OCI-LY7 (cell line): ENCODE measurements around the gene KLHL3. TPM values are rescaled to one million over a fixed set of nuclear protein-coding genes. Genes with fewer than 3 reads are reported as not detected.

Experiments
- BruUV-seq: library from RNA; stranded (reverse); fragments of 400-500 nt; replicated peaks from 2 replicates; lab custom pipeline; 2021; lab: Mats Ljungman, UMichigan
- CTCF ChIA-PET: fragments of 300-600 bp; sonication (Branson Sonifier 250); formaldehyde crosslinking; loops from one replicate; lab custom pipeline; 2022; ENCODE audit warnings: antibody characterized with exemption; ENCODE audit not compliant: unreplicated experiment; lab: Charles Lee
- POLR2A ChIA-PET: fragments of 300-600 bp; sonication (Branson Sonifier 250); formaldehyde crosslinking; loops from one replicate; lab custom pipeline; 2022; ENCODE audit warnings: antibody characterized with exemption; lab: Charles Lee
- DNase-seq: peaks from one replicate; pipeline ENCODE4 v3.0.0-alpha.2; 2015; ENCODE audit warnings: low spot score
- H2AFZ ChIP-seq: fragments of 200-600 bp; sonication (generic), shearing (Covaris generic); 2 replicates; pipeline ENCODE4 v1.6.1; 2014; ENCODE audit warnings: mild to moderate bottlenecking, antibody characterized with exemption, low read length, moderate library complexity
- H3K27ac ChIP-seq: fragments of 200-600 bp; sonication (generic); 2 replicates; pipeline ENCODE4 v1.5.1; 2014; ENCODE audit warnings: mixed run types, low read depth, mild to moderate bottlenecking, moderate library complexity, low read length, inconsistent platforms; ENCODE audit not compliant: poor library complexity, severe bottlenecking
- H3K36me3 ChIP-seq: fragments of 200-600 bp; sonication (generic); 2 replicates; pipeline ENCODE4 v1.6.1; 2014; ENCODE audit warnings: mild to moderate bottlenecking, antibody characterized with exemption, low read length, moderate library complexity, mixed read lengths; ENCODE audit not compliant: insufficient read depth
- H3K4me1 ChIP-seq: fragments of 200-600 bp; sonication (generic); 2 replicates; pipeline ENCODE4 v1.5.1; 2014; ENCODE audit warnings: mild to moderate bottlenecking, low read length; ENCODE audit not compliant: insufficient read depth, poor library complexity, severe bottlenecking
- H3K4me2 ChIP-seq: fragments of 200-600 bp; sonication (generic); 2 replicates; pipeline ENCODE4 v1.6.1; 2014; ENCODE audit warnings: mild to moderate bottlenecking, low read length
- H3K4me3 ChIP-seq: fragments of 200-600 bp; sonication (generic); 2 replicates; pipeline ENCODE4 v1.5.1; 2014; ENCODE audit warnings: mild to moderate bottlenecking, low read depth, low read length; ENCODE audit not compliant: poor library complexity, severe bottlenecking
- H3K79me2 ChIP-seq: fragments of 200-600 bp; sonication (generic); 2 replicates; pipeline ENCODE4 v1.6.1; 2016; ENCODE audit warnings: low read depth, mild to moderate bottlenecking, low read length, moderate library complexity, mixed read lengths; ENCODE audit not compliant: insufficient read depth
- H3K9me2 ChIP-seq: fragments of 200-600 bp; sonication (generic); 2 replicates; pipeline ENCODE4 v1.6.1; 2016; ENCODE audit warnings: mild to moderate bottlenecking, low read length, mixed read lengths; ENCODE audit not compliant: insufficient read depth
- H3K9me3 ChIP-seq: fragments of 200-600 bp; sonication (generic); 2 replicates; pipeline ENCODE4 v1.6.1; 2014; ENCODE audit warnings: mild to moderate bottlenecking, mixed run types, low read length, mixed read lengths
- H4K20me1 ChIP-seq: fragments of 200-600 bp; sonication (generic); 2 replicates; pipeline ENCODE4 v1.6.1; 2014; ENCODE audit warnings: mild to moderate bottlenecking, antibody characterized with exemption, low read length, moderate library complexity, mixed read lengths; ENCODE audit not compliant: insufficient read depth
- CTCF ChIP-seq: fragments of 200-600 bp; sonication (generic); conservative IDR thresholded peaks from 2 replicates; pipeline ENCODE4 v1.5.1; 2014; ENCODE audit warnings: mild to moderate bottlenecking, antibody characterized with exemption, low read length, moderate library complexity, mixed read lengths
- EZH2phosphoT487 ChIP-seq: fragments of 200-600 bp; sonication (generic); IDR thresholded peaks from 2 replicates; pipeline ENCODE4 v1.6.1; 2018; ENCODE audit warnings: low read depth, borderline replicate concordance, mild to moderate bottlenecking, mixed run types, antibody characterized with exemption, low read length, moderate library complexity, mixed read lengths
- intact Hi-C: fragments of 100-400 bp; cut with micrococcal nuclease; formaldehyde crosslinking; loops from one replicate; pipeline ENCODE4 v1.10.0; 2022; ENCODE audit not compliant: unreplicated experiment
- total RNA-seq, 2 experiments: library from RNA; depleted of rRNA in 1 of 2; stranded (reverse); fragments of >200 nt in 1 of 2; shearing (Covaris generic) in 1 of 2; gene quantifications; 2 replicates each; pipeline ENCODE4 v1.2.3, GENCODE V29; 2014 to 2022

KLHL3 gene
- total RNA-seq, 2 experiments from 2014 or later: 0.28 to 6.2 TPM

GRCh38 chr5:137636830-137637714, 98.8 kb downstream of the KLHL3 start:
- no peaks in the 10 kb centered on the region for H3K36me3 ChIP-seq
- H4K20me1 ChIP-seq: no peaks in the 10 kb centered on the region
- H3K4me2 ChIP-seq: no peak overlapping the region
- no peak overlapping the region for H2AFZ ChIP-seq
- H3K9me2 ChIP-seq: no peaks in the 10 kb centered on the region
- no peaks in the 10 kb centered on the region for H3K79me2 ChIP-seq
- TF ChIP-seq EZH2phosphoT487: no peak
- no peak for TF ChIP-seq CTCF
- POLR2A ChIA-PET: no interaction called here
- H3K4me3 ChIP-seq: no peak overlapping the region
- DNase-seq: no peak
- CTCF ChIA-PET: no interaction called here
- no TSS peak for BruUV-seq
- H3K27ac ChIP-seq: no peak overlapping the region
- intact Hi-C loops: no loop called here
- H3K9me3 ChIP-seq: no peaks in the 10 kb centered on the region
- no peaks in the 10 kb centered on the region for H3K4me1 ChIP-seq

GRCh38 chr5:137636099-137636498, 99.8 kb downstream of the KLHL3 start:
- H4K20me1 ChIP-seq: no peaks in the 10 kb centered on the region
- no peaks in the 10 kb centered on the region for H3K79me2 ChIP-seq
- H3K4me1 ChIP-seq: no peaks in the 10 kb centered on the region
- TF ChIP-seq CTCF (no peak), EZH2phosphoT487 (no peak)
- H3K27ac ChIP-seq: no peak overlapping the region
- no peak for DNase-seq
- no peak overlapping the region for H3K4me3 ChIP-seq
- no TSS peak for BruUV-seq
- no peaks in the 10 kb centered on the region for H3K36me3 ChIP-seq
- no peaks in the 10 kb centered on the region for H3K9me3 ChIP-seq
- H2AFZ ChIP-seq: no peak overlapping the region
- ChIA-PET CTCF (no interaction called here), POLR2A (no interaction called here)
- H3K9me2 ChIP-seq: no peaks in the 10 kb centered on the region
- H3K4me2 ChIP-seq: no peak overlapping the region
- intact Hi-C loops: no loop called here

GRCh38 chr5:137635521-137635921, 100.4 kb downstream of the KLHL3 start:
- no peaks in the 10 kb centered on the region for H3K79me2 ChIP-seq
- no peak overlapping the region for H3K4me3 ChIP-seq
- no peaks in the 10 kb centered on the region for H3K36me3 ChIP-seq
- no peak overlapping the region for H3K27ac ChIP-seq
- CTCF ChIA-PET: no interaction called here
- H4K20me1 ChIP-seq: no peaks in the 10 kb centered on the region
- no peak overlapping the region for H3K4me2 ChIP-seq
- no peak for TF ChIP-seq EZH2phosphoT487
- TF ChIP-seq CTCF: no peak
- BruUV-seq: no TSS peak
- no peaks in the 10 kb centered on the region for H3K4me1 ChIP-seq
- H2AFZ ChIP-seq: no peak overlapping the region
- no peak for DNase-seq
- H3K9me3 ChIP-seq: no peaks in the 10 kb centered on the region
- H3K9me2 ChIP-seq: no peaks in the 10 kb centered on the region
- POLR2A ChIA-PET: no interaction called here
- intact Hi-C loops: no loop called here
